HL-60 (cell line): ENCODE data around the gene SLC4A4.

ENCODE experiments used
- DNase-seq, 2 experiments: peaks; one replicate each; pipeline ENCODE4 v3.0.0-alpha.2; 2010 to 2020; ENCODE audit warnings: low read depth in 1 of 2, low spot score in 1 of 2
- H3K27ac ChIP-seq: fragments of 250-450 bp; sonication (Bioruptor Pico); replicated peaks from 2 replicates; pipeline ENCODE4 v1.5.1; 2020; ENCODE audit warnings: mild to moderate bottlenecking, moderate library complexity
- H3K27me3 ChIP-seq: fragments of 250-450 bp; sonication (Bioruptor Pico); 2 replicates; pipeline ENCODE4 v1.5.1; 2021; ENCODE audit warnings: mild to moderate bottlenecking, moderate library complexity; ENCODE audit not compliant: insufficient read depth, poor library complexity, severe bottlenecking
- H3K4me3 ChIP-seq: replicated peaks from 2 replicates; pipeline ENCODE4 v1.5.1; 2011; ENCODE audit warnings: mild to moderate bottlenecking, control low read depth, low read length; ENCODE audit not compliant: insufficient read depth
- CTCF ChIP-seq: IDR thresholded peaks from one replicate; pipeline ENCODE4 v1.5.1; 2011; ENCODE audit warnings: low read length, control low read depth, inconsistent platforms; ENCODE audit not compliant: insufficient read depth
- GABPA ChIP-seq: IDR thresholded peaks from 2 replicates; pipeline ENCODE4 v1.6.1; 2012; ENCODE audit warnings: low read depth
- POLR2AphosphoS5 ChIP-seq: IDR thresholded peaks from 2 replicates; pipeline ENCODE4 v1.6.1; 2012; ENCODE audit warnings: low read depth
- SPI1 ChIP-seq: IDR thresholded peaks from 2 replicates; pipeline ENCODE4 v1.6.1; 2012; ENCODE audit warnings: low read depth, mild to moderate bottlenecking, borderline replicate concordance
- TF ChIP-seq, protein P1 (sequence below): IDR thresholded peaks from 2 replicates; pipeline ENCODE4 v1.6.1; 2012; ENCODE audit warnings: low read depth; ENCODE audit not compliant: insufficient replicate concordance

SLC4A4 gene

DNA sequence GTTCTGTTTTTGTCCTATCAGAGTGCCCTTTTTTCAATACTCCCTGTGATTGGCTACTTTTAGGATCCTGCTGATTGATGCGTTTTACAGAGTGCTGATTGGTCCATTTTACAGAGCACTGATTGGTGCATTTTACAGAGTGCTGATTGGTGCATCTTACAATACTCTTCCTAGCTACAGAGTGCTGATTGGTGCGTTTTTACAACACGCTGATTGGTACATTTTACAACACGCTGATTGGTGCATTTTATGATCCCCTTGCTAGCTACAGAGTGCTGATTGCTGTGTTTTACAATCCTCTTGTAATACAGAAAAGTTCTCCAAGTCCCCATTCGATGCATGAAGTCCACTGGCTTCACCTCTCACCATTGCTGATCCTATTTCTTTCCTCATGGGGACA, 268.3 kb downstream of the SLC4A4 start:
- Histone ChIP-seq H3K4me3 (no peak overlapping the region), H3K27me3 (no peaks in the 10 kb centered on the region), H3K27ac (no peak overlapping the region)
- TF ChIP-seq GABPA (no peak), CTCF (no peak), SPI1 (no peak), POLR2AphosphoS5 (no peak)
- TF ChIP-seq, protein P1, sequence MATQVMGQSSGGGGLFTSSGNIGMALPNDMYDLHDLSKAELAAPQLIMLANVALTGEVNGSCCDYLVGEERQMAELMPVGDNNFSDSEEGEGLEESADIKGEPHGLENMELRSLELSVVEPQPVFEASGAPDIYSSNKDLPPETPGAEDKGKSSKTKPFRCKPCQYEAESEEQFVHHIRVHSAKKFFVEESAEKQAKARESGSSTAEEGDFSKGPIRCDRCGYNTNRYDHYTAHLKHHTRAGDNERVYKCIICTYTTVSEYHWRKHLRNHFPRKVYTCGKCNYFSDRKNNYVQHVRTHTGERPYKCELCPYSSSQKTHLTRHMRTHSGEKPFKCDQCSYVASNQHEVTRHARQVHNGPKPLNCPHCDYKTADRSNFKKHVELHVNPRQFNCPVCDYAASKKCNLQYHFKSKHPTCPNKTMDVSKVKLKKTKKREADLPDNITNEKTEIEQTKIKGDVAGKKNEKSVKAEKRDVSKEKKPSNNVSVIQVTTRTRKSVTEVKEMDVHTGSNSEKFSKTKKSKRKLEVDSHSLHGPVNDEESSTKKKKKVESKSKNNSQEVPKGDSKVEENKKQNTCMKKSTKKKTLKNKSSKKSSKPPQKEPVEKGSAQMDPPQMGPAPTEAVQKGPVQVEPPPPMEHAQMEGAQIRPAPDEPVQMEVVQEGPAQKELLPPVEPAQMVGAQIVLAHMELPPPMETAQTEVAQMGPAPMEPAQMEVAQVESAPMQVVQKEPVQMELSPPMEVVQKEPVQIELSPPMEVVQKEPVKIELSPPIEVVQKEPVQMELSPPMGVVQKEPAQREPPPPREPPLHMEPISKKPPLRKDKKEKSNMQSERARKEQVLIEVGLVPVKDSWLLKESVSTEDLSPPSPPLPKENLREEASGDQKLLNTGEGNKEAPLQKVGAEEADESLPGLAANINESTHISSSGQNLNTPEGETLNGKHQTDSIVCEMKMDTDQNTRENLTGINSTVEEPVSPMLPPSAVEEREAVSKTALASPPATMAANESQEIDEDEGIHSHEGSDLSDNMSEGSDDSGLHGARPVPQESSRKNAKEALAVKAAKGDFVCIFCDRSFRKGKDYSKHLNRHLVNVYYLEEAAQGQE, result no peak
- no peak for DNase-seq

GRCh38 chr4:71607780-71608677, 269.2 kb downstream of the SLC4A4 start:
- Histone ChIP-seq H3K4me3 (no peak overlapping the region), H3K27ac (no peak overlapping the region), H3K27me3 (no peaks in the 10 kb centered on the region)
- TF ChIP-seq CTCF, result no peak
- peak; percentile 85 for TF ChIP-seq SPI1
- DNase-seq, result no peak

DNA sequence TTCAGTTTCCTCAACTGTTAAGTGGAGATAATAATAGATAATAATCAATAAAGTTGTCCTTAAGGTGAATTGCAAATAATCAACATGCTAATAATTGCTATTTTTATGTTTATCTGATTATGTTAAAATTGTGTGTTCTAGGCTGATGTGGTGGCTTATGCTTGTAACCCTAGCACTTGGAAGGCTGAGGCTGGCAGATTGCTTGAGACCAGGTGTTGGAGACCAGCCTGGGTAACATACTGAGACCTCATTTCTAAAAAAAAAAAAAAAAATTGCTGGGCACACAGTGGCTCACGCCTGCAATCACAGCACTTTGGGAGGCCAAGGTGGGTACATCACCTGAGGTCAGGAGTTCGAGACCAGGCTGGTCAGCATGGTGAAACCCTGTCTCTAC, 269.9 kb downstream of the SLC4A4 start:
- no peaks in the 10 kb centered on the region for H3K27me3 ChIP-seq
- DNase-seq, result no peak
- H3K4me3 ChIP-seq, result no peak overlapping the region
- TF ChIP-seq POLR2AphosphoS5 (no peak), GABPA (no peak), SPI1 (no peak), CTCF (no peak)
- TF ChIP-seq, protein P1, result no peak
- H3K27ac ChIP-seq, result no peak overlapping the region

GRCh38 chr4:71609167-71609566, 270.3 kb downstream of the SLC4A4 start:
- Histone ChIP-seq H3K27me3 (no peaks in the 10 kb centered on the region), H3K27ac (no peak overlapping the region), H3K4me3 (no peak overlapping the region)
- no peak for DNase-seq
- TF ChIP-seq, protein P1, result no peak
- TF ChIP-seq POLR2AphosphoS5 (no peak), SPI1 (no peak), CTCF (no peak), GABPA (no peak)
